ENCODE measurements around the gene FGD6. TPM values are rescaled to one million over a fixed set of nuclear protein-coding genes. Genes with fewer than 3 reads are reported as not detected.
A peak's percentile ranks its signal among the peaks of the same experiment; 100 is the strongest.
"Not testable (repeated sequence)": the region's sequence is repeated elsewhere in the genome, so short reads cannot be mapped to it uniquely, and the experiment has no call there.

The FGD6 gene
- total and polyA plus RNA-seq, 2 experiments from 2014 or later, result 10.4 to 17.2 TPM

- no peak overlapping the region for H2AFZ ChIP-seq
- no peak overlapping the region for H3K4me3 ChIP-seq
- H3K4me1 ChIP-seq (ENCODE audit: insufficient read depth), result no peaks in the 10 kb centered on the region
- H3K27me3 ChIP-seq, result no peaks in the 10 kb centered on the region
- no peak overlapping the region for H3K27ac ChIP-seq
- peak overlapping the region; percentile 27 for H3K4me2 ChIP-seq
- TF ChIP-seq CTCF (IDR thresholded peaks at IDR 0.05; ENCODE audit: poor library complexity), result no peak
- no peak for TF ChIP-seq EZH2phosphoT487 (IDR thresholded peaks at IDR 0.05; ENCODE audit: low read depth, severe bottlenecking, unreplicated experiment)
- TF ChIP-seq EZH2 (IDR thresholded peaks at IDR 0.05; ENCODE audit: borderline replicate concordance), result no peak
- no peaks in the 10 kb centered on the region for H3K36me3 ChIP-seq (replicated peaks; ENCODE audit: insufficient read depth, low read depth)
- H3K9me2 ChIP-seq (replicated peaks; ENCODE audit: insufficient read depth), result no peaks in the 10 kb centered on the region
- DNase-seq (ENCODE audit: low spot score), result no peak
- no peaks in the 10 kb centered on the region for H3K9me3 ChIP-seq (ENCODE audit: low read depth)
- peaks cover 84% of the 10 kb centered on the region for H3K79me2 ChIP-seq
- H4K20me1 ChIP-seq (ENCODE audit: insufficient read depth, poor library complexity, severe bottlenecking), result peaks cover 8% of the 10 kb centered on the region
Observed at GRCh38 chr12:95239216-95239615, 21.9 kb upstream of the FGD6 start.

- no peaks in the 10 kb centered on the region for H3K36me3 ChIP-seq (replicated peaks; ENCODE audit: insufficient read depth, low read depth)
- no peaks in the 10 kb centered on the region for H3K4me1 ChIP-seq (ENCODE audit: insufficient read depth)
- H3K27ac ChIP-seq, result no peak overlapping the region
- 82% methylated on average over 1 of the region's 1 CpG for WGBS (ENCODE audit: low lambda C conversion rate, missing lambda C conversion rate)
- H3K27me3 ChIP-seq, result no peaks in the 10 kb centered on the region
- no peak overlapping the region for H3K4me2 ChIP-seq
- no peak for TF ChIP-seq EZH2 (IDR thresholded peaks at IDR 0.05; ENCODE audit: borderline replicate concordance)
- no peak for TF ChIP-seq CTCF (IDR thresholded peaks at IDR 0.05; ENCODE audit: poor library complexity)
- TF ChIP-seq EZH2phosphoT487 (IDR thresholded peaks at IDR 0.05; ENCODE audit: low read depth, severe bottlenecking, unreplicated experiment), result no peak
- no peak overlapping the region for H2AFZ ChIP-seq
- no peaks in the 10 kb centered on the region for H3K9me3 ChIP-seq (ENCODE audit: low read depth)
- no peak overlapping the region for H3K4me3 ChIP-seq
- H3K79me2 ChIP-seq, result peaks cover 84% of the 10 kb centered on the region
- no peaks in the 10 kb centered on the region for H3K9me2 ChIP-seq (replicated peaks; ENCODE audit: insufficient read depth)
- no peak for DNase-seq (ENCODE audit: low spot score)
- peaks cover 13% of the 10 kb centered on the region for H4K20me1 ChIP-seq (ENCODE audit: insufficient read depth, poor library complexity, severe bottlenecking)
Observed at GRCh38 chr12:95238150-95238549, 20.9 kb upstream of the FGD6 start.

GRCh38 chr12:95237315-95237714 lies 20.0 kb upstream of the FGD6 start:
- Histone ChIP-seq H3K36me3 (replicated peaks; ENCODE audit: insufficient read depth, low read depth) (no peaks in the 10 kb centered on the region), H3K9me2 (replicated peaks; ENCODE audit: insufficient read depth) (no peaks in the 10 kb centered on the region), H3K9me3 (ENCODE audit: low read depth) (no peaks in the 10 kb centered on the region), H3K79me2 (peaks cover 84% of the 10 kb centered on the region), H2AFZ (no peak overlapping the region), H3K4me3 (no peak overlapping the region), H4K20me1 (ENCODE audit: insufficient read depth, poor library complexity, severe bottlenecking) (peaks cover 16% of the 10 kb centered on the region), H3K4me2 (no peak overlapping the region), H3K4me1 (ENCODE audit: insufficient read depth) (no peaks in the 10 kb centered on the region), H3K27ac (no peak overlapping the region), H3K27me3 (no peaks in the 10 kb centered on the region)
- TF ChIP-seq EZH2 (IDR thresholded peaks at IDR 0.05; ENCODE audit: borderline replicate concordance), result no peak
- no peak for TF ChIP-seq CTCF (IDR thresholded peaks at IDR 0.05; ENCODE audit: poor library complexity)
- no peak for TF ChIP-seq EZH2phosphoT487 (IDR thresholded peaks at IDR 0.05; ENCODE audit: low read depth, severe bottlenecking, unreplicated experiment)
- WGBS (ENCODE audit: low lambda C conversion rate, missing lambda C conversion rate), result 23% methylated on average over 1 of the region's 1 CpG
- DNase-seq (ENCODE audit: low spot score), result no peak

GRCh38 chr12:95235621-95236020 lies 18.4 kb upstream of the FGD6 start:
- 100% methylated on average over 1 of the region's 31 CpGs for WGBS (ENCODE audit: low lambda C conversion rate, missing lambda C conversion rate)
- not testable (repeated sequence) for H3K27ac ChIP-seq; H3K4me3 ChIP-seq; H3K4me1 ChIP-seq (ENCODE audit: insufficient read depth); H3K9me2 ChIP-seq (replicated peaks; ENCODE audit: insufficient read depth); H3K4me2 ChIP-seq; H3K27me3 ChIP-seq; H3K36me3 ChIP-seq (replicated peaks; ENCODE audit: insufficient read depth, low read depth); DNase-seq (ENCODE audit: low spot score); H2AFZ ChIP-seq; H3K9me3 ChIP-seq (ENCODE audit: low read depth)
- peaks cover 16% of the 10 kb centered on the region for H4K20me1 ChIP-seq (ENCODE audit: insufficient read depth, poor library complexity, severe bottlenecking)
- peaks cover 83% of the 10 kb centered on the region for H3K79me2 ChIP-seq

GRCh38 chr12:95234187-95234586 lies 16.9 kb upstream of the FGD6 start:
- 99% methylated on average over 14 of the region's 14 CpGs for WGBS (ENCODE audit: low lambda C conversion rate, missing lambda C conversion rate)

More at GRCh38 chr12:95234187-95234586, 16.9 kb upstream of the FGD6 start:
- not testable (repeated sequence) for H3K9me3 ChIP-seq (ENCODE audit: low read depth); H3K4me1 ChIP-seq (ENCODE audit: insufficient read depth); H2AFZ ChIP-seq; H3K27me3 ChIP-seq; H3K36me3 ChIP-seq (replicated peaks; ENCODE audit: insufficient read depth, low read depth); H3K4me2 ChIP-seq; H3K27ac ChIP-seq; H3K4me3 ChIP-seq; H3K9me2 ChIP-seq (replicated peaks; ENCODE audit: insufficient read depth); DNase-seq (ENCODE audit: low spot score)
- Histone ChIP-seq H4K20me1 (ENCODE audit: insufficient read depth, poor library complexity, severe bottlenecking) (peaks cover 22% of the 10 kb centered on the region), H3K79me2 (peaks cover 84% of the 10 kb centered on the region)
